Measurements from ENCODE around the gene ASPSCR1.

DNA sequence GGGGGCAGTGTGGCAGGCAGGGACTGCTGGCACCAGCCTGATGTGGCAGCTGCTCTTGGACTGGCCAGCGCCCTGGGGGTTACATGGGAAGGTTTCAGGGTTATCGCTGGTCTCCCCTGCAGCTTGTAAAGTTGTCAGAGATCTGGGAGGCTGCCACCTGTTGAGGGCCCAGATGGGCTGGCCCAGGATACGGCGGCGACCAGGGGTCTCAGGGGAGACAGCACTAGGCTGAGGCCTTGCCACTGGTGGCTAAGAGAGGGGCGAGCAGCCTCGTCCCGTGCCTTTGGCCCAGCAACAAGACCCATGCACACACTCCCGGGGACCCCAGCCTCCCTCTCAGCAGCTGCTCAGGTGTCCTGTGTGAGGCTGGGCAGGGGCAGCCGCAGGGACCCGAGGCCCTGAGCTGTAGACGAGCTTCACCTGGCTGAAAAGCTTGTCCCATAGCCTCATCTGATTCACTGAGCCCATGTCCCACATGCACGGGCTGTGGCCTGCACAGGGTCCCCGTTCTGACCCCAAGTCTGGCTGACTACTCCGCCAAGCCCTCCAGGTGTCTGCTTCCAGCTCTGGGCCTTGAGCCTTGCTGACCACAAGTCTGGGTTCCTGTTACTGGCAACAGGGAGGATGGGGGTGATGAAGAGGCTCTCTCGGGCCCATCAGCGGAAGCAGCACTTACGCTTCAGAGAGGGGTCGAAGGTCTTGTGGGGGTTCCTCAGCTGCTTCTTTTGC is 82.0 kb downstream of the ASPSCR1 start:
- TF ChIP-seq EZH2 (IDR thresholded peaks at IDR 0.05; ENCODE audit: low read length, missing control alignments), result no peak
- TF ChIP-seq, protein P1, sequence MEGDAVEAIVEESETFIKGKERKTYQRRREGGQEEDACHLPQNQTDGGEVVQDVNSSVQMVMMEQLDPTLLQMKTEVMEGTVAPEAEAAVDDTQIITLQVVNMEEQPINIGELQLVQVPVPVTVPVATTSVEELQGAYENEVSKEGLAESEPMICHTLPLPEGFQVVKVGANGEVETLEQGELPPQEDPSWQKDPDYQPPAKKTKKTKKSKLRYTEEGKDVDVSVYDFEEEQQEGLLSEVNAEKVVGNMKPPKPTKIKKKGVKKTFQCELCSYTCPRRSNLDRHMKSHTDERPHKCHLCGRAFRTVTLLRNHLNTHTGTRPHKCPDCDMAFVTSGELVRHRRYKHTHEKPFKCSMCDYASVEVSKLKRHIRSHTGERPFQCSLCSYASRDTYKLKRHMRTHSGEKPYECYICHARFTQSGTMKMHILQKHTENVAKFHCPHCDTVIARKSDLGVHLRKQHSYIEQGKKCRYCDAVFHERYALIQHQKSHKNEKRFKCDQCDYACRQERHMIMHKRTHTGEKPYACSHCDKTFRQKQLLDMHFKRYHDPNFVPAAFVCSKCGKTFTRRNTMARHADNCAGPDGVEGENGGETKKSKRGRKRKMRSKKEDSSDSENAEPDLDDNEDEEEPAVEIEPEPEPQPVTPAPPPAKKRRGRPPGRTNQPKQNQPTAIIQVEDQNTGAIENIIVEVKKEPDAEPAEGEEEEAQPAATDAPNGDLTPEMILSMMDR (conservative IDR thresholded peaks at IDR 0.05 in 1 of 2, IDR thresholded peaks at IDR 0.05 in 1 of 2; ENCODE audit: low read depth in 1 of 2, low read length in 2 of 2), result no peak
